GM18505 (cell line): ENCODE measurements around the gene GFOD1.
A peak's percentile ranks its signal among the peaks of the same experiment; 100 is the strongest.
"Not testable (repeated sequence)": the region's sequence is repeated elsewhere in the genome, so short reads cannot be mapped to it uniquely, and the experiment has no call there.

Experiments used
- ATAC-seq: cut with Tn5 transposase; IDR thresholded peaks from one replicate; pipeline ENCODE4 v1.9.1; 2021; ENCODE audit not compliant: unreplicated experiment
- POLR2A ChIP-seq: IDR thresholded peaks from 4 replicates; pipeline ENCODE4 v1.6.1; 2011; ENCODE audit warnings: borderline replicate concordance; ENCODE audit not compliant: insufficient read depth, insufficient read length; ENCODE audit errors: extremely low read depth

The GFOD1 gene

DNA sequence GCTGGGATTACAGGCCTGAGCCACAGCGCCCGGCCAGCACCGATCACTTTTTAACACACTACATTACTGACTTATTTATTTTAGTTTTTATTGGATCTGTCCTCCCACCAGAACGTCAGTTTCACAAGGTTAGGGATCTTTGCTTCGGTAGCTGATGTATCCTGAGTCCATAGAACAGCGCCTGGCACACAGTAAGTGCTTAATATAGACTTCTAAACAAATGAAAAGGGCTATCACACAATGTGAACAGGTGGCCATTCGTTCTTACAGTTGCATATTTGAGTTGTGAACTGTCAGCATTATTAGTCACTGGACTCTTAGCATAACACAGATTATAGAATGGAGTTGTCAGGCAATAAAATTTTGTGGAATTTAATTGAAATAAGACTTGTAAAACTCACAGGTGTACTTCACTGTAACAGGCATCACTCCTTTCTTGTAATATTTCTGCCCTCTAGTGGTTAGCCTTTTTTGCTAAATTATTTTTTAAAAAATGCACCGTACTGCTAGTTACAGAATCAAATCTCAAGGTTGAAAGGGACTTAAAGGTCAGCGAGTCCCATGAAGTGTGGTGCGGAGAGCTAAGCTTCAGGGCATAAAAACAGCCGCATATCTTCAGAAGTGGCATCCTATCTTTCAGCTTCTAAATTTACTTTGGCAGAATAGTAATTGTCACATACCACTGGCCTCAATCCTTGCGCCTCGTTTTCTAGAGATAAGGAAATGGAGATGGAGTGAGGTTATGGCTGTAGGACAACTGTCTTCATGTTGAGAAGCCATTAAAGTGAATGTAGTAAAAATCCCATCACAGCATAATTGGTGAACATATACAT, 155.7 kb downstream of the GFOD1 start:
- ATAC-seq = no peak
- no peak for TF ChIP-seq POLR2A

- no peak for ATAC-seq
- TF ChIP-seq POLR2A = no peak
These were observed 158.6 kb downstream of the GFOD1 start for GRCh38 chr6:13328875-13329183.

DNA sequence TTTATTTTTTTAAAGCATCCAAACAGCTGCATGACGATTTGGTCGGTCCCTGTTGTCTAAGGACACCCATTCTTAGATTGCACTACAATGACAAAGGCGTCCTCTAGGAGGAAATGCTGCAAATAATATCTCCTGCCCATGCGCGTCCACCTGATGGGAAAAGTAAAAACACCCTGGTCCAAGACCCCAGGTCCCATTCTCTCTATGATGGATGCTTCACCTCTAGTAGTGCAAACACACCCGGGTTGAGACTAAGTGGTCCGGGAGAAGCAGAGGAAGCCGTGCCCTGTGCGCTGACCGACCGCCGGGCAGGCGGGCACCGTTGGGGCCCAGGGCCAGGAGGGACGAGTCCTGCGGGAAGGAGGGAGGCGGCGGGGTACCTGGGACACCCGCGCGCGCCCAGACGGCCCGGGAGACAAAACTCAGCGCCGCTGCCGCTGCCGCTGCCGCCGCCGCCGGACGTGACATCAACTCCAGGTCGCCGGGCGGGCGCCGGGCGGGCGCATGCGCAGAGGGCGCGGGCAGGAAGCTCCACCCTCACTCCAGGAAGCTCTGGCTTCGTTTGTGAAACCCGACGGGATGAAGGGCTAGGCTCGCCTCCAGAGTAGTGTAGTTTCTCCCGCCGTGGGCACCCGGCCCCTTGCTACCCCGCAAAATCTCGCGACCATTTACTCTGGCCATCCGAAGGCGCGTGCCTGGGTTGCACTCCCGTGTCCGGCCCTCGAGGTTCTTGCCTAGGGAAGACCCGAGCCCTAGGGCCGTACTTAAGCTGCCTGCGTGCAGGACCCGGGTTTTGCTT, 159.1 kb downstream of the GFOD1 start, which contains the start of gene TBC1D7:
Gene TBC1D7 (minus strand): TSS at position 462 of the 799 bp plus-strand sequence. CDS start 1,639 bp downstream, outside the sequence.
- peak; percentile 86 for ATAC-seq
- TF ChIP-seq POLR2A = peak; percentile 96

DNA sequence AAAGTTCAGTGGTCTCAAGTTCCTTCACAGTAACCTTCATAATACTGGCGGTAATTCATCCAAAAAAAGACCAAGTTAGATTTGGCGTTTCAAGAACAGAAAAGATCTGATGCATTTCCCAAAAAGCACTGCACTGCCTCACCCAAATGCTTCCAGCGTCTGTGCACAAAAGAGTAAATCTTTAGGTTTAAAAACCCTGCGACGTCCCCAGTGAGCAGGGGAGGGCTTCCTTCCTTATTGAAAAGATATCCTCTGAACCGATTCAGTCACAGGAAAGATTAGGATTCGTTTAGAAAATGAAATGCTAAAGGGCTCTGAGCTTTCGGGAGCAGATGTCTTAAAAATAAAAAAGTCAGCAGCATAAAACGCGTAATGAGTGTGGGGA, 159.7 kb downstream of the GFOD1 start:
- ATAC-seq = no peak
- TF ChIP-seq POLR2A = no peak

GRCh38 chr6:13326031-13326586, 161.3 kb downstream of the GFOD1 start:
- not testable (repeated sequence) for ATAC-seq

DNA sequence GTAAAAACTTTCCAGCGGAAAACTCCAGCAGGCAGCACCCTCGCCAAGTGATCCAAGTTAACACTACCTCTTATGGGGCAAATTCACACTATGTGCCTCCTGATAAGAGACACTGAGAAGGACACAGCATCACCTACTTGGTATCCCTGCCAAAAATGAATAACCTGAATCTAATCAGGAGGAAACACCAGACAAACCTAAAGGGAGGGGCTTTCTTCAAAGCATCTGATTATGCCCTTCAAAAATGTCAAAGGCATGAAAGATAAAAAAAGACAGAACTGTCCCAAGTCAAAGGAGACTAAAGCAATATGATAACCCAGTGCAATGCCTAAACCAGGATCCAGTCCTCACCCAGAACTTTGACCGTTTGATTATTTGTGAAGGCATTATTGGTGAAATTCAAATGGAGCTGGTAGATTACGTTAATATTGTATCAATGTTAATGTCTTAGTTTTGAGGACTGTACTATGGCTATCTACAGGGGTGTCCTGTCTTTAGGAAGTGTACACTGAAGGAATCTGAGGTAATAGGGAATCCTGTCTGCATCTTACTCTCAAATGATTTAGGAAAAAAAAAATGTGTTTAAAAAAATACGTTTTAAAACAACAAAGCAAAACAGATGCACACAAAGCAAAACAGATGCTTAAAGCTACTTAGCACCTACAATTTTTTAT, 167.4 kb downstream of the GFOD1 start:
- TF ChIP-seq POLR2A = no peak
- no peak for ATAC-seq

DNA sequence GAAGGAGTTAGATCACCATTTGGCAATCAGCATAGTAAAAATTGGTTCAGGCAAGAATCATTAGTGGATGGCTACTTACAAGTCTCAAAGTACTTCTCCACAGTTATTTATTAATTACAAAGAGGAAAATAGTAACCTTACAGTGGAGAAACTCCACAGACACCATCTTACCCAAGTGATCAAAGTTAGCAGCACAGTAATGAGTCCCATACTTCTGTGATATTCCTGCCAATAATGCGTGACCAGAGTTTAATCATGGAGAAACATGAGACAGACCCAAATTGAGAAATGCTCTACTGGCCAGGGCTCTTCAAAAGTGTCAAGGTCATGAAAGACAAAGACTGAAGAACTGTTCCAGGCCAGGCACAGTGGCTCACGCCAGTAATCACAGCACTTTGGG, 168.6 kb downstream of the GFOD1 start:
- no peak for TF ChIP-seq POLR2A
- no peak for ATAC-seq

GRCh38 chr6:13315896-13316295, 171.5 kb downstream of the GFOD1 start:
- no peak for ATAC-seq
- TF ChIP-seq POLR2A = no peak

DNA sequence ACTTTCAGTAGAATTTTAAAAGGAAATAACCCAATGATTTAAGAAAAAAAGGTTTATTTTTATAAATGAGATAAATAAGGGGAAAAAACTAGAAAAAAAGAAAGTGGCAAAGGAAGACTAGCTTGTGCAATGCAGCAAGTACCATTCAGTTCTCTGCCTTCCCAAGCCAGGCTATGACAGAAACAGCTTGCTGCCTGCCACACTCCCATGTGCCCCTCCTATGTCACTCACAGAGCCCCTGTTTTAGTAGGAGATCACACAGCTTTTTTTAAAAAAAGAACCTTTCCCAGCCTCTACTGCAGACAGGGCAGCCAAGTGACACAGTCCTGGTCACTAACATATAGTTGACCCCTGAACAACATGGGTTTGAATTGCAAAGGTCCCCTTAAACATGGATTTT, 172.6 kb downstream of the GFOD1 start:
- no peak for ATAC-seq

GRCh38 chr6:13311155-13311554, 176.2 kb downstream of the GFOD1 start:
- ATAC-seq = no peak
- TF ChIP-seq POLR2A = no peak

More for the DNA sequence above, 172.6 kb downstream of the GFOD1 start:
- TF ChIP-seq POLR2A = no peak

DNA sequence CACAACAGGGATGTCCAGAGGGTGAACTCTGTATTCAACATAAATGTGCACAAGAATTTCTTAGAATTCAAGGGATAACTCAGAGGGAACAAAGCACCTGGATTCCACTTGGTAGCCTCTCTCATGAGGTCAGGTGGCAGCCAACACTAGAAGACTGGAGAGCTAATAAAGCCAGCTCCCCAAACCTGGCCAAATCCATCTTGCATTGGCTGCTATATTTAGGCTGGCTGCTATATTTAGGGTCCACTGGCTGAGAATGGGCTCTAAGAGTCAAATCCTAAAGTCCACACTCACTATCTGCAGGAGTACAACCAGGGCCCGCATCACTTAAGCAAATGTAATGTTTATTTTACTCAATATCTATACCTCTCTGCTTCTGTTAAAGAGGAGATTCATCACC, 179.1 kb downstream of the GFOD1 start:
- no peak for ATAC-seq
- TF ChIP-seq POLR2A = no peak
